GOT3 (cell line): ENCODE measurements around the gene BTBD2.

Experiments used
- DNase-seq: peaks from one replicate; lab custom pipeline; 2025; ENCODE audit warnings: mixed read lengths; lab: John Stamatoyannopoulos, UW

BTBD2 gene

DNA sequence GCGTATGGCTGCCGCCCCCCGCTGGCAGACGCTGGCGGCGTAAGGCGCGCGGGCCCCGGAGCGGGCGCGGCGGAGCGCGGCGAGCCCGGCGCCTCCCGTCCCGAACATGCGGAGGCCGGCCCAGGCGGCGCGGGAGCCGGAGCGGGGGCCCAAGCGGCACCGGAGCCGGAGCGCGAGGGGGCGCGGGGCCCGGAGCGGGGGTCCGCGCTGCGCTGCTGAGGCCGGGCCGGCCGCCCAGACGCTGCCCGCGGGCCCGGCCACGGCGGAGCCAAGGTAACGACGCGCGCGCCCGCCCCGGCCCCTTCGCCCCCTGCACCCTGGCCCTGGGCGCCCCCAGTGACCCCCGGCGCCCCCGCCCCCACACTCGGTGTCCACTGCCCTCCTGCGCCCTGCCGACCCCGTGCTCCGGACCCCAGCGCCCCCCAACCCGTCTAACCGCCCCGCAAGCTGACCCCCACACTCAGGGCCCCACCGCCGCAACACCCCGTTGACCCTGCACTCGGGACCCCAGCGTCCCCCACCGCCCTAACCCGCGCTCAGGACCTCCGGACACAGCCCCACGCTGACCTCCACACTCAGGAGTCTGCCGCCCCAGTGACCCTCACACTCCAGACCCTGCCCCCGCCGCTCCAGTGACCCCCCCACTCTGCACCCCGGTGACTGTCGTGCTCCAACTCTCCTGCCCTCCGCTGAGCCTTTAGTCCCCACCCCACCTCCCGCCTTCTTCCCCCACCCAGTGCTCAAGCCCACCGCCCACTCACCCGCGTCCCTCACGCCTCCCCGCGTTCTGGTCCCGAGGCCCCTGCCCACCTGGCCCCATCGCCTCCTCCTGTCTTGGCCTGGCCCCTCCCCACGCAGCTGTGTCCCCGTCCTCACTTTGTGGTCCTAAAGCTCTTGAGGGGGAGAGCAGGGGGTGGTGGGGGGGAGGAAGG lies 74.1 kb downstream of the BTBD2 start, which contains the start of gene CSNK1G2:
Gene CSNK1G2 (plus strand): TSS at position 27 of the 932 bp plus-strand sequence. CDS start 28,601 bp downstream, outside the sequence.
- DNase-seq: no peak

- DNase-seq: no peak
Observed at GRCh38 chr19:1938071-1938470, 77.4 kb downstream of the BTBD2 start.

DNA sequence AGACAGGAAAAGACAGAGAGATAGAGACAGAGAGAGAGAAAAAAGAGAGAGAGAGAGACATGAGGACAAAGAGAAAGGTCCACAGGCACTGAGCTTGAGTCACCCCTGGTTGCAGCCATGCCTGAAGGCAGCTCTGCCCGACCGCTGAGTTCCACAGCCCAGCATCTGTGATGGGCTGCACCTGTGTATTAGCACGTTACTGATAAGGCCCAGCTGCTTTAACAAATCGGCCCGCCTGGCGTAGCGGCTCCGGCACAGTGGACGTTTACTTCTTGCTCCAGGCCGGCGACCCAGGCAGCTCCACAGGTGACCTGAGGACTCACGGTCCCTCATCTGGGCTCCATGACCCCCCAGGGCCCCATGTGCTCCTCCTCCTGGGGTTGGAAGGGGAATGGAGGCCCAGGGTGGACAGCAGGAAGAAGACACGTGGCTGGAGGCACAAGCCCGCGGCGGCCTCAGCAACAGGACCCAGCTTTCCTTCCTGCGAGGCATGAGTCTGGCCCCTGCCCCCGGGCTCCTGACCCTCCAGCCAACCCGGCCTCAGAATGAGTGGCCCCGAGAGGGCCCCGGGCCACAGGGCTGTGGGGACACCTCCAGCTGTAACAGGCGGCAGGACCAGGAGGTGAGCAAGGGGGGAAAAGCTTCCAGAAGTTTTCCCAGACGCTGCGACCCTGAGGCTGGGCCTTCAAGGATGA lies 78.5 kb downstream of the BTBD2 start:
- no peak for DNase-seq

GRCh38 chr19:1936430-1936829 lies 79.1 kb downstream of the BTBD2 start:
- no peak for DNase-seq

GRCh38 chr19:1935484-1936208 lies 79.9 kb downstream of the BTBD2 start:
- DNase-seq: no peak
